HL-60 (cell line): ENCODE data around the gene SLC12A8.

Source experiments
- CTCF ChIP-seq: IDR thresholded peaks from one replicate; pipeline ENCODE4 v1.5.1; 2011; ENCODE audit warnings: low read length, control low read depth, inconsistent platforms; ENCODE audit not compliant: insufficient read depth
- POLR2AphosphoS5 ChIP-seq: IDR thresholded peaks from 2 replicates; pipeline ENCODE4 v1.6.1; 2012; ENCODE audit warnings: low read depth

DNA sequence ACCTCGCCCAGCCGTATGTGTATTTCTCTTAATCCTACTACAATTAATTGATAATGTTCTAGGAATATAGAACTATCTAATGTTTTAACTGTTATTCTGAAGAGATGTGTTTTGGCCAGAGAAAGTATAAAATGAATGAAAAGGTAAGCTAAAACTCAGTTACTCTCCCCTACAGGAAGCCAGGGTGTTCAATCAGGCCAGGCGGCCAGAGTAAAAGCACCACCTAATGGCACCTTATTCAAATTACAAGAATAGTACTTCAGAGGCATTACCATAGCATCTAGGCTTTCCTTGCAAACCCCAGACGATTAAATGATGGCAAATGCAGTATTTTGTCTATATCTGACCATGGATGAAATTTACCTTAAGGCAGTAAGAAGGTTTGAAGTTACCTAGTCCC lies 10.4 kb downstream of the SLC12A8 start:
- TF ChIP-seq CTCF (no peak), POLR2AphosphoS5 (no peak)
